SU-DHL-6 (cell line): ENCODE measurements around the gene BMPR1B.

Source experiments
- H2AFZ ChIP-seq: fragments of 200-600 bp; sonication (generic); 2 replicates; pipeline ENCODE4 v1.6.1; 2014; ENCODE audit warnings: low read depth, mild to moderate bottlenecking, moderate library complexity, mixed read lengths, antibody characterized with exemption, low read length; ENCODE audit not compliant: severe bottlenecking
- H3F3A ChIP-seq: fragments of 200-600 bp; shearing (Covaris generic); 2 replicates; pipeline ENCODE4 v1.6.0; 2016; ENCODE audit warnings: antibody characterized with exemption, mild to moderate bottlenecking; ENCODE audit not compliant: insufficient read depth
- H3K27ac ChIP-seq: fragments of 200-600 bp; sonication (generic); 2 replicates; pipeline ENCODE4 v1.5.1; 2016; ENCODE audit warnings: low read depth, mild to moderate bottlenecking, low read length, moderate library complexity, mixed read lengths
- H3K27me3 ChIP-seq: fragments of 200-600 bp; sonication (generic), shearing (Covaris generic); 2 replicates; pipeline ENCODE4 v1.6.0; 2014; ENCODE audit warnings: mild to moderate bottlenecking, low read length
- H3K36me3 ChIP-seq: fragments of 200-600 bp; sonication (generic); 2 replicates; pipeline ENCODE4 v1.6.1; 2014; ENCODE audit warnings: mild to moderate bottlenecking, low read length, mixed read lengths
- H3K4me2 ChIP-seq: fragments of 300-600, 200-600 bp; shearing (Covaris generic), sonication (generic); 2 replicates; pipeline ENCODE4 v1.6.0; 2014; ENCODE audit warnings: low read length, low read depth, mild to moderate bottlenecking; ENCODE audit not compliant: poor library complexity, severe bottlenecking
- H3K4me3 ChIP-seq: fragments of 200-600 bp; sonication (generic); 2 replicates; pipeline ENCODE4 v1.5.1; 2014; ENCODE audit warnings: antibody characterized with exemption, low read length, mild to moderate bottlenecking, mixed read lengths; ENCODE audit not compliant: insufficient read depth, poor library complexity, severe bottlenecking
- H3K79me2 ChIP-seq: fragments of 200-600 bp; sonication (generic); 2 replicates; pipeline ENCODE4 v1.6.1; 2014; ENCODE audit warnings: mild to moderate bottlenecking, low read length, moderate library complexity; ENCODE audit not compliant: insufficient read depth
- H3K9ac ChIP-seq: fragments of 200-600 bp; sonication (generic); 2 replicates; pipeline ENCODE4 v1.7.0; 2014; ENCODE audit warnings: mild to moderate bottlenecking, low read length
- H3K9me2 ChIP-seq: fragments of 200-600 bp; sonication (generic); replicated peaks from 2 replicates; pipeline ENCODE4 v1.6.1; 2014; ENCODE audit warnings: low read length; ENCODE audit not compliant: insufficient read depth
- H3K9me3 ChIP-seq: fragments of 200-600 bp; sonication (generic); 2 replicates; pipeline ENCODE4 v1.6.1; 2014; ENCODE audit warnings: low read length, mixed read lengths; ENCODE audit not compliant: insufficient read depth
- H4K20me1 ChIP-seq: fragments of 200-600 bp; sonication (generic); 2 replicates; pipeline ENCODE4 v1.6.1; 2014; ENCODE audit warnings: low read depth, mild to moderate bottlenecking, antibody characterized with exemption, low read length, moderate library complexity, mixed read lengths
- EZH2phosphoT487 ChIP-seq: fragments of 200-600 bp; sonication (generic), shearing (Covaris generic); conservative IDR thresholded peaks from 2 replicates; pipeline ENCODE4 v1.6.1; 2018; ENCODE audit warnings: mild to moderate bottlenecking, antibody characterized with exemption, low read length, moderate library complexity, mixed read lengths
- TF ChIP-seq, protein P1 (sequence below): fragments of 200-600 bp; sonication (generic); IDR thresholded peaks from one replicate; pipeline ENCODE4 v1.5.1; 2017; ENCODE audit warnings: antibody characterized with exemption, mild to moderate bottlenecking, low read length, moderate library complexity; ENCODE audit not compliant: insufficient read depth, poor library complexity, severe bottlenecking

BMPR1B gene

DNA sequence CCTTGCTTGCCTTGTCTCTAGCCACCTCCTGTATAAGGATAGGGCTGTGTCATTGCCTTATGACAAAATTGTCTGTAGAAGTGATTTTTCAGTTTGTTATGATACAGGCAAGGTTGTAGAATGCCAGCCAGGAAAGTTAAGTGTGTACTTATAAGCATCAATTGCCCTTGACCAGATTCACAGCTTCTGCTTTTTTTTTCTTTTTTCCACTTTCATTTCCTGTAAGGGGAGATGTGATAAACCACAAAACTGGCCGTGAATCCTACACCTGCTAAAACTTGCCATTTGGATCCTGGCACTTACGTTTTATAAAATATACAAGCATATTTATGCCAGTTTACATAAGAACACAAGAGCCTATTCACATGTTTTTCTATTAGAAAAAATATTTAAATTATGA lies 35.0 kb upstream of the BMPR1B start:
- Histone ChIP-seq H3K4me3 (no peak overlapping the region), H2AFZ (no peak overlapping the region), H3K27me3 (no peaks in the 10 kb centered on the region), H3K9me2 (no peaks in the 10 kb centered on the region), H3F3A (no peaks in the 10 kb centered on the region), H3K27ac (no peak overlapping the region), H3K4me2 (no peak overlapping the region), H3K9ac (no peak overlapping the region), H3K9me3 (no peaks in the 10 kb centered on the region), H3K79me2 (no peaks in the 10 kb centered on the region), H3K36me3 (no peaks in the 10 kb centered on the region), H4K20me1 (no peaks in the 10 kb centered on the region)
- TF ChIP-seq, protein P1, sequence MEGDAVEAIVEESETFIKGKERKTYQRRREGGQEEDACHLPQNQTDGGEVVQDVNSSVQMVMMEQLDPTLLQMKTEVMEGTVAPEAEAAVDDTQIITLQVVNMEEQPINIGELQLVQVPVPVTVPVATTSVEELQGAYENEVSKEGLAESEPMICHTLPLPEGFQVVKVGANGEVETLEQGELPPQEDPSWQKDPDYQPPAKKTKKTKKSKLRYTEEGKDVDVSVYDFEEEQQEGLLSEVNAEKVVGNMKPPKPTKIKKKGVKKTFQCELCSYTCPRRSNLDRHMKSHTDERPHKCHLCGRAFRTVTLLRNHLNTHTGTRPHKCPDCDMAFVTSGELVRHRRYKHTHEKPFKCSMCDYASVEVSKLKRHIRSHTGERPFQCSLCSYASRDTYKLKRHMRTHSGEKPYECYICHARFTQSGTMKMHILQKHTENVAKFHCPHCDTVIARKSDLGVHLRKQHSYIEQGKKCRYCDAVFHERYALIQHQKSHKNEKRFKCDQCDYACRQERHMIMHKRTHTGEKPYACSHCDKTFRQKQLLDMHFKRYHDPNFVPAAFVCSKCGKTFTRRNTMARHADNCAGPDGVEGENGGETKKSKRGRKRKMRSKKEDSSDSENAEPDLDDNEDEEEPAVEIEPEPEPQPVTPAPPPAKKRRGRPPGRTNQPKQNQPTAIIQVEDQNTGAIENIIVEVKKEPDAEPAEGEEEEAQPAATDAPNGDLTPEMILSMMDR, result no peak
- no peak for TF ChIP-seq EZH2phosphoT487

DNA sequence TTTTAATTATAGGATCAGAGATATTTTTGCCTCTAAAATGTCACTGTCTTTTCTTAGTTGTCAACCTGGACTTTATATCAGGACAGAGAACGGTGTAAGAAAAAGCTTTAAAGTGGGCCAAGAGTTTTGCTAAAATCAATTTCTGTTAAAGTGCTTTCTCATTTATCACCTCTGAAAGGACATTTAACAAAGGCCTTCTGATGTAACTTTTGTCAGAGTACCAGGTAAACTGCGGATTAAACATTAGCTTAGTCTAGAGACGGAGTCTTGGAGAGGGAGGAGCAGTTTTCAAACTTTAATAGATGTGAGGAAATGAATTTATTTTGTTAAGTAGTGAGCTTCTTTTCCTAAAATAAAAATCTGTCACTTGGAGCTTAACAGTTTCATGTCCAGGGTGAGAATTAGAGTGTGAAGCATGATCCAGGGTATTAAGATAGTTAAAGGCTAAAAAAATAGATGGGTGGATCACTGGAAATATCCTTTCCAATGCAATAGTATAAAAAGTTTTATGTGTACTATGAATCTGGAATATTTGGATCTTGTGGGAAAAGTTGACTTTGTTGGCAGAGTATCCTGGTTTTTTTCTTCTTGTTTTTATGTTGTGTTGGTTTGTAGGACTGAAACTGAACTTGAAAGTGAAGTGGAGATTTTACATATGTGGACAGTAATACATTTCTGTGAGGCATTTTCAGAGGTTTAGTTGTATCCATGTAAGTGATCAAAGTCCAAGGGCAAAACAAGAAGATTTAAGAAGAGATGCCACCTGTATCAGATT lies 33.6 kb upstream of the BMPR1B start:
- H3K27me3 ChIP-seq, result no peaks in the 10 kb centered on the region
- no peak overlapping the region for H2AFZ ChIP-seq
- TF ChIP-seq EZH2phosphoT487, result no peak
- H3K27ac ChIP-seq, result no peak overlapping the region
- H3K79me2 ChIP-seq, result no peaks in the 10 kb centered on the region
- H3K36me3 ChIP-seq, result no peaks in the 10 kb centered on the region
- H4K20me1 ChIP-seq, result no peaks in the 10 kb centered on the region
- H3K4me2 ChIP-seq, result no peak overlapping the region
- no peaks in the 10 kb centered on the region for H3F3A ChIP-seq
- H3K9ac ChIP-seq, result no peak overlapping the region
- no peaks in the 10 kb centered on the region for H3K9me3 ChIP-seq
- H3K4me3 ChIP-seq, result no peak overlapping the region
- H3K9me2 ChIP-seq, result no peaks in the 10 kb centered on the region

DNA sequence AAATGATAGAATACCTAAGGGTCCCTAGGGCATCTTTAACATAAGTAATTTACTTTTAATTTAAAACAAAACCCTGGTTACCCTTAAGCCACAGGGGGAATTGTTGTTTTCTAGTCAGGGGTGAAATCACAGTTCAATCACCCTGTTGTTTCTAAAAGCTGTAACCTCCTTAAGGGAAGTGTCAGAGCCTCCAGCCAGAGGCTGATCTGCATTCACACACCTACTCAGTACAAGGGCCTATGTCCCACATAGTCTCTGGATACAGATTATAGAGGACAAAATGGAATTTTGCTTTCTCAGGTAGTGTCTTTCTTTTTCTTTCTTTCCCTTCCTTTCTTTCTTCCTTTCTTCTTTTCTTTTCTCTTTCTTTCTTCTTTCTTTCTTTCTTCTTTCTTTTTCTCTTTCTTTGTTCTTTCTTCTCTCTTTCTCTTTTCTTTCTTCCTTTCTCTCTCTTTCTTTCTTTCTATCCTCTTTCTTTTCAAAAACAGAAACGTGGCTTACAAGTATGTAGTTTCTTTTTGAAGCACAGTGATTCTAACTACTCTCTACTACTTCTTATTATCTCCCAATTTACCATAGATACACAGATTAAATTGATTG lies 31.1 kb upstream of the BMPR1B start:
- Histone ChIP-seq H3K4me3 (no peak overlapping the region), H3F3A (no peaks in the 10 kb centered on the region), H3K4me2 (no peak overlapping the region), H3K9me2 (no peaks in the 10 kb centered on the region), H3K27ac (no peak overlapping the region), H3K9ac (no peak overlapping the region), H3K9me3 (no peaks in the 10 kb centered on the region), H3K36me3 (no peaks in the 10 kb centered on the region), H2AFZ (no peak overlapping the region), H3K27me3 (no peaks in the 10 kb centered on the region), H3K79me2 (no peaks in the 10 kb centered on the region), H4K20me1 (no peaks in the 10 kb centered on the region)
- TF ChIP-seq EZH2phosphoT487, result no peak
- TF ChIP-seq, protein P1, result no peak

DNA sequence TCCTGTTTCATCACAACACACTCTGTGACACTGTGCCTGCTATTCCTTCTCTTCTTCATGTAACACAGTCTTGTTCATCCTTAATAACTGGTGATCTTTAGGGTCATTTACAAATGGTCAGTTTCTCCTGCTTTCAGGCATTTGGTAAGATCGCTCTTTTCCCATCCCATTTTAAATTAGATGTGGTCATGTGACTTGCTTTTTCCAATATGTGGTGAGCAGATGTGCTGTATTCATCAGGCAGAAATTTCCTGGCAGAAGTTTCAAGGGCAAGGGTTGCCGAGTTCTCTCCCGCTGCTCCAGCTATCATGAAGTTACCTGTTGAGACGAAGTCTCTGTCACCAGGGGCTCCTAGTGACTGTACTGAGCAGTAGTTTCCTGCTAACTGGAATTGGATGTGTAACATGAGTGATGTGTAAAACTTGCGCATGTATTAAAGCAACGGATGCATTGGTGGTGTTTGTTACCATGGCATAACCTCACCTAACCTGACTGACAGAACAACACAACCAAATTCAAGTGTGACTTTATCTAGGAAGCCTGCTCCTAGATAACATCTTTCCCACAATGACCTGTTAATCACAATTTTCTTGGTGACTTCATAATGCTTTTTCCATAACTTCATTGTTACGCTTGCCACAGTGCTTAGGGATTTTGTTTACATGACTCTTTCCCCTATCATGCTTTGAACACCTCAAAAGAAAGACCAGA lies 29.5 kb upstream of the BMPR1B start:
- Histone ChIP-seq H3K9me2 (no peaks in the 10 kb centered on the region), H3K36me3 (no peaks in the 10 kb centered on the region)

More for the DNA sequence above, 29.5 kb upstream of the BMPR1B start:
- Histone ChIP-seq H2AFZ (no peak overlapping the region), H3K9me3 (no peaks in the 10 kb centered on the region), H3K4me2 (no peak overlapping the region), H3K27me3 (no peaks in the 10 kb centered on the region), H3K79me2 (no peaks in the 10 kb centered on the region), H4K20me1 (no peaks in the 10 kb centered on the region), H3K4me3 (no peak overlapping the region), H3K27ac (no peak overlapping the region), H3F3A (no peaks in the 10 kb centered on the region), H3K9ac (no peak overlapping the region)
- no peak for TF ChIP-seq EZH2phosphoT487
- TF ChIP-seq, protein P1, result no peak
